Ascending aorta (tissue), 2 donors: Measurements from ENCODE around the gene SDHB. TPM values are rescaled to one million over a fixed set of nuclear protein-coding genes. Genes with fewer than 3 reads are reported as not detected.
A peak's percentile ranks its signal among the peaks of the same experiment; 100 is the strongest.

Experiments used
- DNase-seq, 2 donors: peaks; one replicate each; pipeline ENCODE4 v3.0.0-alpha.2; 2019; ENCODE audit warnings: low spot score in 2 of 2
- H3K27ac ChIP-seq, 2 donors: fragments of 200-600 bp; sonication (generic); one replicate each; pipeline ENCODE4 v1.5.1; 2016 to 2017; ENCODE audit warnings: mild to moderate bottlenecking in 1 of 2
- H3K27me3 ChIP-seq: fragments of 200-600 bp; sonication (generic); one replicate; pipeline ENCODE4 v1.5.1; 2017
- H3K36me3 ChIP-seq, 2 donors: fragments of 200-600 bp; sonication (generic); one replicate each; pipeline ENCODE4 v1.5.1; 2016
- H3K4me1 ChIP-seq, 2 donors: fragments of 200-600 bp; sonication (generic); one replicate each; pipeline ENCODE4 v1.5.1; 2016 to 2017; ENCODE audit warnings: mild to moderate bottlenecking in 1 of 2
- H3K4me3 ChIP-seq, 2 donors: fragments of 200-600 bp; sonication (generic); one replicate each; pipeline ENCODE4 v1.5.1; 2016 to 2017; ENCODE audit warnings: mild to moderate bottlenecking in 1 of 2
- H3K9me3 ChIP-seq, 2 donors: fragments of 200-600 bp; sonication (generic); one replicate each; pipeline ENCODE4 v1.5.1; 2016
- CTCF ChIP-seq, 3 experiments: fragments of 200-600 bp in 2 of 3; fragments of 450-650 bp in 1 of 3; sonication (generic) in 2 of 3; IDR thresholded peaks; one replicate each; pipeline ENCODE4 v1.5.1; 2016 to 2019; ENCODE audit warnings: antibody characterized with exemption in 3 of 3, mild to moderate bottlenecking in 1 of 3, moderate library complexity in 1 of 3
- intact Hi-C: fragments of 100-400 bp; cut with DNase I; formaldehyde crosslinking; loops from one replicate; pipeline ENCODE4 v1.15.1; 2023
- total RNA-seq: library from RNA; depleted of rRNA; stranded (reverse); fragments of >200 nt; gene quantifications from one replicate; pipeline ENCODE4 v1.1.0, GENCODE V29; 2016

The SDHB gene
- total RNA-seq, 1 donor from 2014 or later: 112 TPM

DNA sequence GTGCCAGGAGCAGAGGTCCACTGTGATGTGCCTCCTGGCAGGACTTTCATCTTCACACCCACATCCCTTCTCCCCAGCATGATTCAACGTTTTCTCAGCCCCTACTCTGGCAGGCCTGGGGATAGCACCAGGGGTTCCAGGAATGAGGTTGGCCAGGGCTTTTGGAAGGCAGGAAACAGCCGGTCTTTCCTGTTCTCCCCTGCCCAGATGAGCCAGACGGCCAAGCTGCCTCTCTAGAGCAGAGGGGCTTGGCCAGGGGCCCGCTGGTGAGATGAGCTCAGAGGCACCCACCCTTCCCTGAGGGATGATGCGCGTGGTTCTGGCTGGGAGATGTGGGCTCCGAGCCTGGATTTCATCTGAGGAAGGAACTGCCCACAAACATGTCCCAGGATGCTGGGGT is 69.1 kb downstream of the SDHB start:
- Histone ChIP-seq H3K36me3 (peaks cover 27 to 35% of the 10 kb centered on the region in 2 donors), H3K4me3 (no peak overlapping the region), H3K9me3 (no peaks in the 10 kb centered on the region), H3K27me3 (no peaks in the 10 kb centered on the region), H3K27ac (peak overlapping the region; percentile 70 to 75), H3K4me1 (peaks cover 0 to 4% of the 10 kb centered on the region in 2 donors)
- no peak for TF ChIP-seq CTCF (IDR thresholded peaks at IDR 0.05)
- DNase-seq: peak; percentile 71 to 93
- intact Hi-C loops: no loop called here

GRCh38 chr1:16983649-16984048 is 70.2 kb downstream of the SDHB start:
- no peak for TF ChIP-seq CTCF (IDR thresholded peaks at IDR 0.05)
- H3K9me3 ChIP-seq: no peaks in the 10 kb centered on the region
- H3K4me3 ChIP-seq: no peak overlapping the region
- no peaks in the 10 kb centered on the region for H3K27me3 ChIP-seq
- no peak for DNase-seq
- intact Hi-C loops: no loop called here
- H3K36me3 ChIP-seq: peaks cover 25 to 26% of the 10 kb centered on the region in 2 donors
- H3K4me1 ChIP-seq: peaks cover 0 to 12% of the 10 kb centered on the region in 2 donors
- H3K27ac ChIP-seq: peak overlapping the region in 1 of 2 donors; percentile 70

DNA sequence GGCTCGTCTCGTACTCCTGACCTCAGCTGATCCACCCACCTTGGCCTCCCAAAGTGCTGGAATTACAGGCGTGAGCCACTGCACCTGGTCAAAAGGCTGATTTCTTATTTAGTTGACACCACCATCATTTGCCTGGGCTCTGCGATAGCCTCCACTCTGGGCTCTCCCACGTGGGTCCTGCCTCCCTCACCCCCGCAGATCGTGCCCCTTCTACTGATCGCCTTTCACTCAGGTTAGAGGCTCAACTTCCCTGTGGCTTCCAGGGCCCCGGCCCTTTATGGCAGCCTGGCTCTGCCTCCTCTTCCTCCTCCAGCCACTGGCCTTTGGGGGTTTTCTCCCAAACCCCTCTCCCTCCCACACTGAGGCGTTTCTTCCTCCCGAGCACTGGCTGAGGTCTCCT is 70.9 kb downstream of the SDHB start:
- H3K27me3 ChIP-seq: no peaks in the 10 kb centered on the region
- H3K36me3 ChIP-seq: peaks cover 20 to 21% of the 10 kb centered on the region in 2 donors
- no peak overlapping the region for H3K4me3 ChIP-seq
- intact Hi-C loops: no loop called here
- H3K4me1 ChIP-seq: peaks cover 0 to 16% of the 10 kb centered on the region in 2 donors
- no peak for TF ChIP-seq CTCF (IDR thresholded peaks at IDR 0.05)
- DNase-seq: no peak
- no peak overlapping the region for H3K27ac ChIP-seq
- H3K9me3 ChIP-seq: no peaks in the 10 kb centered on the region

GRCh38 chr1:16981269-16981849 is 72.5 kb downstream of the SDHB start:
- Histone ChIP-seq H3K9me3 (no peaks in the 10 kb centered on the region), H3K4me3 (peak overlapping the region in 1 of 2 donors; percentile 88), H3K4me1 (peaks cover 0 to 16% of the 10 kb centered on the region in 2 donors), H3K27ac (peak overlapping the region; percentile 93 to 95), H3K27me3 (no peaks in the 10 kb centered on the region), H3K36me3 (peaks cover 7 to 8% of the 10 kb centered on the region in 2 donors)
- intact Hi-C loops: no loop called here
- no peak for TF ChIP-seq CTCF (IDR thresholded peaks at IDR 0.05)
- no peak for DNase-seq

DNA sequence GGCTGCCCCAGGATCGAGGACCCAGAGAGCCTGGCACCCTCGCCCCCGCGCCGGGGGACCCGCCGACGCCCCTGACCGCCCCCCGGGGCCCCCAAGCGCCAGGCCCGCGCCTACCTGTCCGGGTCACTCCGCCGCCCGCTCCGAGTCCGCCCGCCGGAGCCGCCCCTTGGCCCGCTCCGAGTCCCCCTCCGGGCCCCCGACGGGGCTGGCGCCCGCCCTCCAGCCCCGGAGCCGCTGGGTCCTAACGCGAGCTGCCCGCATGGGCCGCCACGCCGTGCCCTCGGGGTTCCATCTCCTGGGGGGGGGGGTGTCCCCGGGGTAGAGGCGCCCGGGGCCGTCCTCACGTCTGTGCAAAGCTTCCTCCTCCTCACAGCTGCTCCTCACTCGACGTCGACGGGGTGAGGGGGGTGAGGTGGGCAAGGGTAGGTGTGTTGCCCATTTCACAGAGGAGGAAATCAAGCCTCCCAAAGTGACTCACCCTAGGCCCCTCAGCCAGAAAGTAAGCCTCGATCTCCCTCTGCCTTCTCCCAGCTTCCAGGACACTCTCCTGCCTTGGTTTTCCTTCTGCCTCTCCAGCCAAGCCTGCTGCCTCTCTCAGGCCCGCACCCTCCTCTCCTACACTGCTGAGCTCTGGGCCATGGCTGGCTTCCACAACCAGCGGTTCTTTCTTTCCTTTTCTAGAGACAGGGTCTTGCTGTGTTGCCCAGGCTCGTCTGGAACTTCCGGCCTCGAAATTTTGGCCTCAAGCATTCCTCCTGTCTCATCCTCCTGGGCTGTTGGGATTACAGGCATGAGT is 73.2 kb downstream of the SDHB start, which contains the start of gene MFAP2:
MFAP2 (minus strand) TSS at position 148 of the 796 bp plus-strand sequence. CDS start 2,347 bp downstream, outside the sequence.
- H3K27me3 ChIP-seq: no peaks in the 10 kb centered on the region
- H3K4me3 ChIP-seq: peak within 1 kb of the TSS; percentile 62 to 88
- H3K9me3 ChIP-seq: no peaks in the 10 kb centered on the region
- H3K4me1 ChIP-seq: peaks cover 0 to 16% of the 10 kb centered on the region in 2 donors
- peak within 1 kb of the TSS; percentile 93 to 95 for H3K27ac ChIP-seq
- peaks cover under 1% of the 10 kb centered on the region in 2 donors for H3K36me3 ChIP-seq
- DNase-seq: no peak
- intact Hi-C loops: no loop called here
- no peak for TF ChIP-seq CTCF (IDR thresholded peaks at IDR 0.05)
